ENCODE measurements around the gene STK17A.

Gene STK17A

GRCh38 chr7:43634384-43634783 lies 51.5 kb downstream of the STK17A start:
- no peak for TF ChIP-seq TCF12 (IDR thresholded peaks at IDR 0.05; ENCODE audit: low read depth)
- TF ChIP-seq CEBPB (IDR thresholded peaks at IDR 0.05): no peak
- TF ChIP-seq FOXM1 (IDR thresholded peaks at IDR 0.05; ENCODE audit: borderline replicate concordance, low read depth): no peak
- no peak for TF ChIP-seq EGR1 (IDR thresholded peaks at IDR 0.05)
- no peak for TF ChIP-seq RAD21 (IDR thresholded peaks at IDR 0.05; ENCODE audit: low read depth)
- TF ChIP-seq YY1 (IDR thresholded peaks at IDR 0.05; ENCODE audit: low read depth): no peak
- TF ChIP-seq TAF1 (IDR thresholded peaks at IDR 0.05; ENCODE audit: low read depth): no peak
- TF ChIP-seq REST (IDR thresholded peaks at IDR 0.05; ENCODE audit: low read depth): no peak
- TF ChIP-seq EP300 (IDR thresholded peaks at IDR 0.05; ENCODE audit: borderline replicate concordance): no peak
- TF ChIP-seq CREB1 (IDR thresholded peaks at IDR 0.05; ENCODE audit: low read depth): no peak
- no peak for TF ChIP-seq MAX (IDR thresholded peaks at IDR 0.05)
- no peak for TF ChIP-seq TEAD4 (IDR thresholded peaks at IDR 0.05)
- TF ChIP-seq ZBTB7A (IDR thresholded peaks at IDR 0.05; ENCODE audit: low read depth): no peak
- TF ChIP-seq USF1 (IDR thresholded peaks at IDR 0.05): no peak
- TF ChIP-seq NFIC (IDR thresholded peaks at IDR 0.05): no peak

- TF ChIP-seq EP300 (IDR thresholded peaks at IDR 0.05; ENCODE audit: borderline replicate concordance) (no peak), NFIC (IDR thresholded peaks at IDR 0.05) (peak; percentile 60)
Measured at GRCh38 chr7:43636093-43636492, 53.2 kb downstream of the STK17A start.

- no peak for TF ChIP-seq EP300 (IDR thresholded peaks at IDR 0.05; ENCODE audit: borderline replicate concordance)
- no peak for TF ChIP-seq NFIC (IDR thresholded peaks at IDR 0.05)
- no peak for TF ChIP-seq ZBTB7A (IDR thresholded peaks at IDR 0.05; ENCODE audit: low read depth)
- no peak for TF ChIP-seq YY1 (IDR thresholded peaks at IDR 0.05; ENCODE audit: low read depth)
Measured at GRCh38 chr7:43637114-43637806, 54.4 kb downstream of the STK17A start.

GRCh38 chr7:43639858-43640491 lies 57.1 kb downstream of the STK17A start:
- TF ChIP-seq NFIC (IDR thresholded peaks at IDR 0.05) (peak; percentile 97), RAD21 (IDR thresholded peaks at IDR 0.05; ENCODE audit: low read depth) (peak; percentile 11), TCF12 (IDR thresholded peaks at IDR 0.05; ENCODE audit: low read depth) (peak; percentile 93), CREB1 (IDR thresholded peaks at IDR 0.05; ENCODE audit: low read depth) (no peak), ZBTB7A (IDR thresholded peaks at IDR 0.05; ENCODE audit: low read depth) (no peak), REST (IDR thresholded peaks at IDR 0.05; ENCODE audit: low read depth) (no peak), TEAD4 (IDR thresholded peaks at IDR 0.05) (peak; percentile 90), TAF1 (IDR thresholded peaks at IDR 0.05; ENCODE audit: low read depth) (no peak), USF1 (IDR thresholded peaks at IDR 0.05) (0 out of 2 replicates have a peak, but pooled peaks have one; percentile 6), MAX (IDR thresholded peaks at IDR 0.05) (peak; percentile 50; the same call in 1 of the 2 replicates), FOXM1 (IDR thresholded peaks at IDR 0.05; ENCODE audit: borderline replicate concordance, low read depth) (peak; percentile 92), CEBPB (IDR thresholded peaks at IDR 0.05) (peak; percentile 14; the same call in 1 of the 2 replicates), EP300 (IDR thresholded peaks at IDR 0.05; ENCODE audit: borderline replicate concordance) (peak; percentile 95), EGR1 (IDR thresholded peaks at IDR 0.05) (no peak), YY1 (IDR thresholded peaks at IDR 0.05; ENCODE audit: low read depth) (no peak)

GRCh38 chr7:43640679-43641078 lies 57.8 kb downstream of the STK17A start:
- TF ChIP-seq CREB1 (IDR thresholded peaks at IDR 0.05; ENCODE audit: low read depth) (no peak), EGR1 (IDR thresholded peaks at IDR 0.05) (no peak), TCF12 (IDR thresholded peaks at IDR 0.05; ENCODE audit: low read depth) (no peak), FOXM1 (IDR thresholded peaks at IDR 0.05; ENCODE audit: borderline replicate concordance, low read depth) (no peak), YY1 (IDR thresholded peaks at IDR 0.05; ENCODE audit: low read depth) (no peak), MAX (IDR thresholded peaks at IDR 0.05) (no peak), RAD21 (IDR thresholded peaks at IDR 0.05; ENCODE audit: low read depth) (no peak), EP300 (IDR thresholded peaks at IDR 0.05; ENCODE audit: borderline replicate concordance) (no peak)

Measured in Ishikawa (cell line).